ENCODE measurements around the gene BTBD16.

BTBD16 gene

DNA sequence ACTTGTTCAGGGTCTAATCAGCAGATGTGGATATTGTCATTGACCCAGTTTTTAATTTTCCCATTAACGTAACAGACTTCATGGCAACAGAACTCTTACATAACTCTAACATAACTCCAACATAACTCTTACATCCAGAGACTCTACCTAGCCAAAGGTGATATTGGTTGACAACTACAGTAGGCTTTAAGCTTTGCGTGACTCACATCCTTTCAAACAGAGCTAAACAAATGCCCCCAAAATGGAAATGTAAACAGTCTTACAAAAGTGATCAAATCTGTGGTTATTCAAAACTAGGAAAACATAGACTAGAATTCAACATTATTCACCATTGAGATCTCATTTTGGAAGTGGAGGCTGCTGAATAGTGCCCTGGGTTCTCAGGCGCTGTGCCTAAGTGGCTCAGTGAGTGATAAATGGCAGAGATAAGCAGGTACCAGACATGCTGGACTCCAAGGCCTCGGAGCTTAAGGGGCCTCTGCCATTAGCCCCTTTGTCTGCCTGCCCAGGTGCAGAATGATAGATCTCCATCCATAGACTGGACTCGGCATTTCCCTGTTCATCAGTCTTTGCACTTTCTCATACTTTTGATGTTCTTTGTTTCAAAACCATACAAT, 34.3 kb upstream of the BTBD16 start:
- Histone ChIP-seq H3K27me3 (replicated peaks; ENCODE audit: control insufficient read depth, insufficient read depth, low read length) (no peaks in the 10 kb centered on the region; the same call in 1 of the 2 replicates), H3K36me3 (ENCODE audit: control insufficient read depth, insufficient read depth, low read length) (no peaks in the 10 kb centered on the region), H3K4me3 (replicated peaks; ENCODE audit: low read depth, low read length) (no peak overlapping the region)
- DNase-seq (ENCODE audit: extremely low read depth, insufficient read length), result no peak
- TF ChIP-seq, protein P1, sequence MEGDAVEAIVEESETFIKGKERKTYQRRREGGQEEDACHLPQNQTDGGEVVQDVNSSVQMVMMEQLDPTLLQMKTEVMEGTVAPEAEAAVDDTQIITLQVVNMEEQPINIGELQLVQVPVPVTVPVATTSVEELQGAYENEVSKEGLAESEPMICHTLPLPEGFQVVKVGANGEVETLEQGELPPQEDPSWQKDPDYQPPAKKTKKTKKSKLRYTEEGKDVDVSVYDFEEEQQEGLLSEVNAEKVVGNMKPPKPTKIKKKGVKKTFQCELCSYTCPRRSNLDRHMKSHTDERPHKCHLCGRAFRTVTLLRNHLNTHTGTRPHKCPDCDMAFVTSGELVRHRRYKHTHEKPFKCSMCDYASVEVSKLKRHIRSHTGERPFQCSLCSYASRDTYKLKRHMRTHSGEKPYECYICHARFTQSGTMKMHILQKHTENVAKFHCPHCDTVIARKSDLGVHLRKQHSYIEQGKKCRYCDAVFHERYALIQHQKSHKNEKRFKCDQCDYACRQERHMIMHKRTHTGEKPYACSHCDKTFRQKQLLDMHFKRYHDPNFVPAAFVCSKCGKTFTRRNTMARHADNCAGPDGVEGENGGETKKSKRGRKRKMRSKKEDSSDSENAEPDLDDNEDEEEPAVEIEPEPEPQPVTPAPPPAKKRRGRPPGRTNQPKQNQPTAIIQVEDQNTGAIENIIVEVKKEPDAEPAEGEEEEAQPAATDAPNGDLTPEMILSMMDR (IDR thresholded peaks at IDR 0.05; ENCODE audit: insufficient read depth, low read length, poor library complexity, severe bottlenecking), result no peak

- no peak for DNase-seq (ENCODE audit: extremely low read depth, insufficient read length)
- TF ChIP-seq, protein P1 (IDR thresholded peaks at IDR 0.05; ENCODE audit: insufficient read depth, low read length, poor library complexity, severe bottlenecking), result no peak
- H3K36me3 ChIP-seq (ENCODE audit: control insufficient read depth, insufficient read depth, low read length), result no peaks in the 10 kb centered on the region
- H3K4me3 ChIP-seq (replicated peaks; ENCODE audit: low read depth, low read length), result no peak overlapping the region
- H3K27me3 ChIP-seq (replicated peaks; ENCODE audit: control insufficient read depth, insufficient read depth, low read length), result no peaks in the 10 kb centered on the region; the same call in 1 of the 2 replicates
These were observed 33.6 kb upstream of the BTBD16 start for GRCh38 chr10:122237331-122237990.

DNA sequence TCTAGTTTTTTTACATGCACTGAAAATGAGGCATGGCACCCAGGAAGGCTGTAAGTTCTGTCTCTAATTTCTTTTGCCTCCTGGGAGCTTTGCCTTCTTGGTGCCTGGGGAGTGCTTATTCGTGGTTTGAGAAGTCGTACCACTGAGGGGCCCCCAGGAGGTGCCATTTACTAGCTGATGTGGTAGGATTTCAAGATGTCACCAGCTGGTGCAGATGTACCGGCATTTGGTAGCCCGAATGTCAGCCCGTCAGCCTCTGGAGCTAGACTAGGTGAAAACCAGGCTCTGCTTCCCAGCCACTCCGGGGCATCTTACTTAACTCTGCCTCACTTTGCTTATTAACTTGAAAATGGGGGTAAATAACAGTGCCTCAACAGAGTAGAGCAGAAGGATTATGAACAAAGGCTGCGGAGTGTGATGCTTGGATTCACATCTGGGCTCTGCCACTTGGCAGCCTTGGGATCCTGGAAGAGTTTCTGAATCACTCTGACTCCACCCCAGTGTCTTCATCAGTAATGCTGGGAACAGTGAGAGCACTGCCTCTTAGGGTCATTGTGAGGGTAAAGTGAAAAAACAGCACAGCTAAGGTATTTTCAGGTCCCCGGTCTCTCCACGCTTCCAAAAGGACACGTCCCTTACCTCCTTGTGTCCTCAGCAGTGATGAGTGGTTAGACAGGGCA, 31.4 kb upstream of the BTBD16 start:
- no peak for DNase-seq (ENCODE audit: extremely low read depth, insufficient read length)
- TF ChIP-seq, protein P1 (IDR thresholded peaks at IDR 0.05; ENCODE audit: insufficient read depth, low read length, poor library complexity, severe bottlenecking), result no peak
- Histone ChIP-seq H3K36me3 (ENCODE audit: control insufficient read depth, insufficient read depth, low read length) (no peaks in the 10 kb centered on the region), H3K4me3 (replicated peaks; ENCODE audit: low read depth, low read length) (no peak overlapping the region), H3K27me3 (replicated peaks; ENCODE audit: control insufficient read depth, insufficient read depth, low read length) (no peaks in the 10 kb centered on the region; the same call in 1 of the 2 replicates)

DNA sequence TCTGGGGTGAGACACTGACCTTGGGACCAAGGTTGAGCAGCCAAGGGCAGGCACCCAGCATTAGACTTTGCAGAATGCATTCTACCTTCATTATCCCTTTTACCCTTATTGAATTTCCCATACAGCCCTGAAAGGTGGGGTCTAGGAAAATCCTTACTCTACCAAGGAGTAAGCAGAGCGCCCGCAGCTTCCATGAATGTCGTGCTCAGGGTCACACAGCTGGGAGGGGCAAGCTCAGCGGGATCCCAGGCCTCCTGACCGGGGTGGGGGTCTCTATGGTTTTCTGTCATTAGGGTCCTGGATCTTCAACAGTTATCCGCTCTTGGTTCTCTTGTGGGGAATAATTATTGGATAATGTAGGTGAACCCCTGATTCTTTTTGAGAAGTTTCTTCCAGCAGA, 30.7 kb upstream of the BTBD16 start:
- Histone ChIP-seq H3K36me3 (ENCODE audit: control insufficient read depth, insufficient read depth, low read length) (no peaks in the 10 kb centered on the region), H3K4me3 (replicated peaks; ENCODE audit: low read depth, low read length) (no peak overlapping the region), H3K27me3 (replicated peaks; ENCODE audit: control insufficient read depth, insufficient read depth, low read length) (no peaks in the 10 kb centered on the region; the same call in 1 of the 2 replicates)
- DNase-seq (ENCODE audit: extremely low read depth, insufficient read length), result no peak
- TF ChIP-seq, protein P1 (IDR thresholded peaks at IDR 0.05; ENCODE audit: insufficient read depth, low read length, poor library complexity, severe bottlenecking), result no peak

DNA sequence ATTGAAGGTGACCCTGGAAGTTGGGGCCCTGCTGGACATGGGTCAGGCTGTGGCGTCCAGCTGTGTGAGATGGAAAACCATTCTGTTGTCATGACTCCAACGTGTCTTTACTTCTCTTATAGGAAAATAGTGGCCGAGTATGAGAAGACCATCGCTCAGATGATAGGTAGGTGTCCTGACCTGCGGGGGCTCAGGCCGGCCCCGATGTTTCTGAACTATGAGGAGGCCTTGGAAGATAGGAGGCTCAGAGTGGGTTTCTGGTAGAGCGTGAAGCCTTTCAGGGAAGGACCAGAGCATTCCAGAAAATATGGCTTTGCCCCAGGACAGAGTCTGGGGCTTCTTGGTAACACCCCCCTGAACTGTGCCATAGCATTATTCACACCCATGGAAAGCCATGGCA, 29.3 kb upstream of the BTBD16 start:
- H3K36me3 ChIP-seq (ENCODE audit: control insufficient read depth, insufficient read depth, low read length), result no peaks in the 10 kb centered on the region
- DNase-seq (ENCODE audit: extremely low read depth, insufficient read length), result no peak
- no peaks in the 10 kb centered on the region; the same call in 1 of the 2 replicates for H3K27me3 ChIP-seq (replicated peaks; ENCODE audit: control insufficient read depth, insufficient read depth, low read length)
- TF ChIP-seq, protein P1 (IDR thresholded peaks at IDR 0.05; ENCODE audit: insufficient read depth, low read length, poor library complexity, severe bottlenecking), result no peak
- no peak overlapping the region for H3K4me3 ChIP-seq (replicated peaks; ENCODE audit: low read depth, low read length)

Measured in GM06990 (cell line).